ENCODE results near the gene HOXD11. TPM values are rescaled to one million over a fixed set of nuclear protein-coding genes. Genes with fewer than 3 reads are reported as not detected.

The HOXD11 gene
- total RNA-seq, 6 donors from 2014 or later = not detected

- TF ChIP-seq POLR2AphosphoS5 (IDR thresholded peaks at IDR 0.05) (no peak), POLR2A (IDR thresholded peaks at IDR 0.05) (no peak), EP300 (IDR thresholded peaks at IDR 0.05) (no peak)
- TF ChIP-seq, protein P1, sequence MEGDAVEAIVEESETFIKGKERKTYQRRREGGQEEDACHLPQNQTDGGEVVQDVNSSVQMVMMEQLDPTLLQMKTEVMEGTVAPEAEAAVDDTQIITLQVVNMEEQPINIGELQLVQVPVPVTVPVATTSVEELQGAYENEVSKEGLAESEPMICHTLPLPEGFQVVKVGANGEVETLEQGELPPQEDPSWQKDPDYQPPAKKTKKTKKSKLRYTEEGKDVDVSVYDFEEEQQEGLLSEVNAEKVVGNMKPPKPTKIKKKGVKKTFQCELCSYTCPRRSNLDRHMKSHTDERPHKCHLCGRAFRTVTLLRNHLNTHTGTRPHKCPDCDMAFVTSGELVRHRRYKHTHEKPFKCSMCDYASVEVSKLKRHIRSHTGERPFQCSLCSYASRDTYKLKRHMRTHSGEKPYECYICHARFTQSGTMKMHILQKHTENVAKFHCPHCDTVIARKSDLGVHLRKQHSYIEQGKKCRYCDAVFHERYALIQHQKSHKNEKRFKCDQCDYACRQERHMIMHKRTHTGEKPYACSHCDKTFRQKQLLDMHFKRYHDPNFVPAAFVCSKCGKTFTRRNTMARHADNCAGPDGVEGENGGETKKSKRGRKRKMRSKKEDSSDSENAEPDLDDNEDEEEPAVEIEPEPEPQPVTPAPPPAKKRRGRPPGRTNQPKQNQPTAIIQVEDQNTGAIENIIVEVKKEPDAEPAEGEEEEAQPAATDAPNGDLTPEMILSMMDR (IDR thresholded peaks at IDR 0.05) = peak in 1 of 6 experiments; percentile 14
- H3K27ac ChIP-seq = no peak overlapping the region
- peaks cover 10 to 25% (median 22%) of the 10 kb centered on the region in 4 donors for H3K4me1 ChIP-seq
- ATAC-seq (ENCODE audit: low FRiP score in 2 of 2) (no peak), DNase-seq (no peak)
- no peaks in the 10 kb centered on the region for H3K9me3 ChIP-seq
- 15 to 24% methylated on average over 7 of the region's 7 CpGs for WGBS, 2 donors
- H3K4me3 ChIP-seq = no peak overlapping the region
- no peaks in the 10 kb centered on the region for H3K36me3 ChIP-seq
- peaks cover 2 to 88% (median 56%) of the 10 kb centered on the region in 4 donors for H3K27me3 ChIP-seq
Observed at GRCh38 chr2:176110415-176111308, 3.6 kb downstream of the HOXD11 start.

DNA sequence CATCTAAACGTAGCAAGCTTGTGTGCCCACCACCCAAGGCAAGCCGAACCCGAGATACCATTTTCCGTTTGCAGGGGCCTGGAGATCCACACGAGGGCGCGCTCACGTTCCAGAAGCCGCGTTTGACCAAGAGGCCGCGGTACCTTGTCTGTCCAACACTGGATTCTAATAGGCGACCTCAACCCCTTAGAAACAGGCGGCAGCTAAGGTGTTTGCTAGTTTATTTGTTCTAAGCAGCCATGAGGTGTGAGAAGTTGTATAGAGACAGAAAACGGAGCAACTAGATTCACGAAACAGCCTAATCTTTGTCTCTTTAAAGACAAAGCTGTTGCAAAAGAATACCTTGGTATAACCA is 4.2 kb downstream of the HOXD11 start:
- DNase-seq = no peak
- TF ChIP-seq, protein P1 (IDR thresholded peaks at IDR 0.05) = peak in 3 of 6 experiments; percentile 10 to 19 (median 15)
- TF ChIP-seq POLR2A (IDR thresholded peaks at IDR 0.05) = no peak
- no peak for TF ChIP-seq POLR2AphosphoS5 (IDR thresholded peaks at IDR 0.05)
- no peak for TF ChIP-seq EP300 (IDR thresholded peaks at IDR 0.05)
- Histone ChIP-seq H3K36me3 (no peaks in the 10 kb centered on the region), H3K27me3 (peaks cover 2 to 88% (median 57%) of the 10 kb centered on the region in 4 donors), H3K4me1 (peaks cover 10 to 24% (median 21%) of the 10 kb centered on the region in 4 donors), H3K27ac (no peak overlapping the region), H3K9me3 (no peaks in the 10 kb centered on the region), H3K4me3 (no peak overlapping the region)
- WGBS, 2 donors = 3% methylated on average over 16 of the region's 16 CpGs
- peak in 1 of 2 donors; percentile 52 for ATAC-seq (ENCODE audit: low FRiP score in 2 of 2)

DNA sequence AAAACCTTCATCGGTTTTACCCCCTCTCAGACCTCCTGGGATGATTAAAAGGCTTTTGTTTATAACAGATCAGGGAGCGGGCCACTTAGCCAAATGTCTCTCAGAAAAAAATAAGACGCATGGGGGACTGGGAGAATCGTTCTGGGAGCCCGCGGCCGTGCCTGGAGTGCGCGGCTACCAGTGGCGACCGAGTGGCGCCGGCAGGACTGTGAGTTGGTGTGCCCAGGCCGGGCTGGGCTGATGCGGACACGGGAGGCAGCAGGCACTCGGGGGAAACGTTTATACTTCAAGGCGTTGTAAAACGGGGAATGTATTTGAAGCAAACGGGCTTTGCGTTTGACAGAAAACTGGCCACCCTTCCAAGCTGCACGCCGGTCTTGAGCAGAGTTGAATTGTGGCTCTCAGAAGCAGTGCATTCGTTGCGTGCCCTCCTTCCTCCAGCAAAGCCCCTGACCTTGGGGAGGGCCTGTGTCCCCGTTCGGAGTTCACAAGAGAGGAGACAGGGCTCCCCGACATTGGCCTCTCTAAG is 4.8 kb downstream of the HOXD11 start:
- Histone ChIP-seq H3K27me3 (peaks cover 0 to 88% (median 55%) of the 10 kb centered on the region in 4 donors), H3K4me3 (no peak overlapping the region), H3K9me3 (no peaks in the 10 kb centered on the region), H3K4me1 (peaks cover 4 to 18% (median 15%) of the 10 kb centered on the region in 4 donors), H3K36me3 (no peaks in the 10 kb centered on the region), H3K27ac (no peak overlapping the region)
- TF ChIP-seq POLR2AphosphoS5 (IDR thresholded peaks at IDR 0.05) = no peak
- TF ChIP-seq POLR2A (IDR thresholded peaks at IDR 0.05) = no peak
- TF ChIP-seq, protein P1 (IDR thresholded peaks at IDR 0.05) = no peak
- no peak for TF ChIP-seq EP300 (IDR thresholded peaks at IDR 0.05)
- WGBS, 2 donors = 10 to 13% methylated on average over 15 to 29 of the region's 29 CpGs
- ATAC-seq (ENCODE audit: low FRiP score in 2 of 2) (no peak), DNase-seq (peak in 1 of 2 donors; percentile 50)

- Histone ChIP-seq H3K27me3 (peaks cover 0 to 91% (median 53%) of the 10 kb centered on the region in 4 donors), H3K4me3 (no peak overlapping the region), H3K36me3 (no peaks in the 10 kb centered on the region), H3K4me1 (peaks cover 0 to 13% (median 11%) of the 10 kb centered on the region in 4 donors), H3K9me3 (no peaks in the 10 kb centered on the region), H3K27ac (no peak overlapping the region)
- TF ChIP-seq EP300 (IDR thresholded peaks at IDR 0.05) = no peak
- DNase-seq (peak in 1 of 2 donors; percentile 33), ATAC-seq (ENCODE audit: low FRiP score in 2 of 2) (no peak)
- 5 to 7% methylated on average over 10 to 39 of the region's 40 CpGs for WGBS, 2 donors
Observed at GRCh38 chr2:176112375-176113302, 5.6 kb downstream of the HOXD11 start.

Measured in upper lobe of left lung (tissue), 6 donors.